K562 (cell line): ENCODE measurements around the gene EEF2. TPM values are rescaled to one million over a fixed set of nuclear protein-coding genes. Genes with fewer than 3 reads are reported as not detected.
A peak's percentile ranks its signal among the peaks of the same experiment; 100 is the strongest.

ENCODE experiments used
- CXXC5 ChIP-seq: fragments of 250-450 bp; sonication (Bioruptor Pico); IDR thresholded peaks from 2 replicates; pipeline ENCODE4 v1.8.0; 2022; ENCODE audit warnings: inconsistent platforms, mild to moderate bottlenecking, moderate library complexity
- GATAD2B ChIP-seq: fragments of 450-650 bp; IDR thresholded peaks from 2 replicates; pipeline ENCODE4 v1.6.1; 2017; ENCODE audit warnings: mild to moderate bottlenecking, borderline replicate concordance
- HDAC1 ChIP-seq, 2 experiments: fragments of 450-650 bp; IDR thresholded peaks; 2 replicates each; pipeline ENCODE4 v1.6.1; 2016 to 2017; ENCODE audit warnings: inconsistent platforms in 1 of 2, mild to moderate bottlenecking in 1 of 2, moderate library complexity in 1 of 2
- KDM2B ChIP-seq: fragments of 250-450 bp; sonication (Bioruptor Pico); IDR thresholded peaks from 2 replicates; pipeline ENCODE4 v1.8.0; 2021; ENCODE audit warnings: mild to moderate bottlenecking, moderate library complexity
- PHF8 ChIP-seq: fragments of 200-600 bp; sonication (generic); IDR thresholded peaks from 2 replicates; pipeline ENCODE4 v1.6.1; 2012; ENCODE audit warnings: mixed run types, mild to moderate bottlenecking, inconsistent platforms, low read length, moderate library complexity, borderline replicate concordance
- SMAD4 ChIP-seq: fragments of 250-450 bp; sonication (Bioruptor Pico); conservative IDR thresholded peaks from 2 replicates; pipeline ENCODE4 v1.8.0; 2021; ENCODE audit warnings: inconsistent platforms, mild to moderate bottlenecking, moderate library complexity
- ZC3H4 ChIP-seq: sonication (generic); formaldehyde crosslinking; IDR thresholded peaks from 2 replicates; pipeline ENCODE4 v1.9.0; 2021; ENCODE audit warnings: missing genetic modification reagents, borderline replicate concordance
- ZNF583 ChIP-seq: fragments of 250-450 bp; sonication (Bioruptor Pico); IDR thresholded peaks from 2 replicates; pipeline ENCODE4 v1.4.0; 2020
- ZZZ3 ChIP-seq: fragments of 450-650 bp; IDR thresholded peaks from 2 replicates; pipeline ENCODE4 v1.6.1; 2016; ENCODE audit warnings: antibody characterized with exemption, mild to moderate bottlenecking, moderate library complexity
- polyA plus RNA-seq, 8 experiments: library from polyadenylated mRNA; depleted of rRNA in 4 of 8; stranded (reverse) in 5 of 8; unstranded in 3 of 8; fragments of >200 nt; fragmentation: Nextera tagmentation in 2 of 8; fragmentation: Illumina TruSeq in 1 of 8; extraction: Ambion mirVana in 2 of 8; extraction: Trizol in 1 of 8; gene quantifications; 2 replicates each; pipeline versions ENCODE4 v1.2.1 to v1.2.3, GENCODE V29; 2011 to 2014; ENCODE audit warnings: inconsistent platforms in 1 of 8, missing spikeins in 1 of 8
- total RNA-seq, 7 experiments: library from RNA; depleted of rRNA in 6 of 7; stranded (reverse); fragments of >200 nt in 6 of 7; fragmentation: Illumina TruSeq in 2 of 7; extraction: Trizol in 2 of 7; gene quantifications; 2 replicates each; pipeline versions ENCODE4 v1.2.1 to v1.2.3, GENCODE V29; 2011 to 2021; ENCODE audit warnings: low replicate concordance in 1 of 7
- TF ChIP-seq, protein P1 (sequence below): fragments of 250-450 bp; sonication (Bioruptor Pico); IDR thresholded peaks from 2 replicates; pipeline ENCODE4 v1.9.0; 2021; ENCODE audit warnings: mild to moderate bottlenecking, inconsistent platforms
- TF ChIP-seq, protein P2 (sequence below): fragments of 450-650 bp; formaldehyde crosslinking; IDR thresholded peaks from 2 replicates; pipeline ENCODE4 v1.4.0; 2020; ENCODE audit warnings: mild to moderate bottlenecking, moderate library complexity
- TF ChIP-seq, protein P3 (sequence below): sonication (generic); formaldehyde crosslinking; IDR thresholded peaks from 2 replicates; pipeline ENCODE4 v1.8.0; 2023; ENCODE audit warnings: missing genetic modification reagents, mild to moderate bottlenecking, borderline replicate concordance
- TF ChIP-seq, protein P4 (sequence below), 2 experiments: IDR thresholded peaks in 1 of 2; conservative IDR thresholded peaks in 1 of 2; 2 replicates each; pipeline ENCODE4 v1.6.1; 2016; ENCODE audit warnings: low read depth in 2 of 2, mild to moderate bottlenecking in 1 of 2, missing compliant biosample characterization in 1 of 2, missing genetic modification characterization in 1 of 2, moderate library complexity in 1 of 2

The EEF2 gene
- total and polyA plus RNA-seq, 9 of the 15 experiments (the other 6 are each of a cell fraction or from before 2014, with no cell fraction given), result 372 to 3,003 (median 1,453) TPM

DNA sequence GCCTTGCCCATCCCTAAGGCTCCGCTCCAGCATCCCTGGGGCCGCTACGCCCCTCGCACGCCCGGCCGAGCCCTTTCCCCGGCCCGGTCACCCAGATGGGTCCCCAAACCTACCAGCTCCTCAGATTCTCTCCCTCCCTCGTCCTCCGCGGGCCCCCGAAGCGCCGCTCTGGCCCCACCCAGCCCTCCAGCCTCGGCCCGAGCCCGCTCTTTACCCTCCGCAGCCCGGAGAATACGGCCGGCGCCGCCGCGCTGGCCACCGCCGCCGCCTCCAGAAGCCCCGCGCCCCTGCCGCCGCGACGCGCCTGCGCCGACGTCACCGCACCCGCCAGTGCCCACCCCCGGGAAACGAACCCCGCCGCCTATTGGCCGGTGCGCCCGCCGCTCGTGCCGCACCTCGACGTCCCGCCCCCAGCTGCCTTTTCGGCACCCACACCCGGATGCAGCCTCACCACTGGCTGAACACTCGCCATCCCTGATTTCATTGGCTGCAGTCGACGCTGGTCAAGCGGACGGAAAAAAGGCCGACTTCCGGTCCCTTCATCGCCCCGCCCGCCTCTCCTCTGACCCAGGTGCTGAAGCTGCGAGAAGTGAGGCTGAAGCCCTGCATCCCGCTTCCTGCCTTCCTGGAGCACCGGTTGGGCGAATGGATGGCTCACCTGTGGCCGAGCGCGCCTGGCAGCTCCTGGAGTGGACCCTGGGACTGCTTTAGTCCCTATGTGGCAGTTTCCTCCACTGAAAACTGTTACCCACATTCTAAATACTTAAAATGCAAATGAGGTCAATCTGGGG lies 14.3 kb downstream of the EEF2 start, which contains the start of gene DAPK3 (continued):
- TF ChIP-seq ZC3H4 (CRISPR knock-in tag) (no peak), ZNF583 (CRISPR knock-in tag) (no peak), GATAD2B (no peak), CXXC5 (CRISPR knock-in tag) (peak; percentile 98), SMAD4 (CRISPR knock-in tag) (peak; percentile 30; the same call in 1 of the 2 replicates), ZZZ3 (no peak), PHF8 (peak; percentile 84; the same call in 1 of the 2 replicates), HDAC1 (IDR thresholded peaks at IDR 0.05) (peak in 1 of 2 experiments; percentile 58; a peak in 2 of 4 replicates), KDM2B (CRISPR knock-in tag) (0 out of 2 replicates have a peak, but pooled peaks have one; percentile 56)
- TF ChIP-seq, protein P1, sequence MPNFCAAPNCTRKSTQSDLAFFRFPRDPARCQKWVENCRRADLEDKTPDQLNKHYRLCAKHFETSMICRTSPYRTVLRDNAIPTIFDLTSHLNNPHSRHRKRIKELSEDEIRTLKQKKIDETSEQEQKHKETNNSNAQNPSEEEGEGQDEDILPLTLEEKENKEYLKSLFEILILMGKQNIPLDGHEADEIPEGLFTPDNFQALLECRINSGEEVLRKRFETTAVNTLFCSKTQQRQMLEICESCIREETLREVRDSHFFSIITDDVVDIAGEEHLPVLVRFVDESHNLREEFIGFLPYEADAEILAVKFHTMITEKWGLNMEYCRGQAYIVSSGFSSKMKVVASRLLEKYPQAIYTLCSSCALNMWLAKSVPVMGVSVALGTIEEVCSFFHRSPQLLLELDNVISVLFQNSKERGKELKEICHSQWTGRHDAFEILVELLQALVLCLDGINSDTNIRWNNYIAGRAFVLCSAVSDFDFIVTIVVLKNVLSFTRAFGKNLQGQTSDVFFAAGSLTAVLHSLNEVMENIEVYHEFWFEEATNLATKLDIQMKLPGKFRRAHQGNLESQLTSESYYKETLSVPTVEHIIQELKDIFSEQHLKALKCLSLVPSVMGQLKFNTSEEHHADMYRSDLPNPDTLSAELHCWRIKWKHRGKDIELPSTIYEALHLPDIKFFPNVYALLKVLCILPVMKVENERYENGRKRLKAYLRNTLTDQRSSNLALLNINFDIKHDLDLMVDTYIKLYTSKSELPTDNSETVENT (CRISPR knock-in tag), result 0 out of 2 replicates have a peak, but pooled peaks have one; percentile 35
- TF ChIP-seq, protein P2, sequence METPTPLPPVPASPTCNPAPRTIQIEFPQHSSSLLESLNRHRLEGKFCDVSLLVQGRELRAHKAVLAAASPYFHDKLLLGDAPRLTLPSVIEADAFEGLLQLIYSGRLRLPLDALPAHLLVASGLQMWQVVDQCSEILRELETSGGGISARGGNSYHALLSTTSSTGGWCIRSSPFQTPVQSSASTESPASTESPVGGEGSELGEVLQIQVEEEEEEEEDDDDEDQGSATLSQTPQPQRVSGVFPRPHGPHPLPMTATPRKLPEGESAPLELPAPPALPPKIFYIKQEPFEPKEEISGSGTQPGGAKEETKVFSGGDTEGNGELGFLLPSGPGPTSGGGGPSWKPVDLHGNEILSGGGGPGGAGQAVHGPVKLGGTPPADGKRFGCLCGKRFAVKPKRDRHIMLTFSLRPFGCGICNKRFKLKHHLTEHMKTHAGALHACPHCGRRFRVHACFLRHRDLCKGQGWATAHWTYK (CRISPR knock-in tag), result 0 out of 2 replicates have a peak, but pooled peaks have one; percentile 40
- TF ChIP-seq, protein P3, sequence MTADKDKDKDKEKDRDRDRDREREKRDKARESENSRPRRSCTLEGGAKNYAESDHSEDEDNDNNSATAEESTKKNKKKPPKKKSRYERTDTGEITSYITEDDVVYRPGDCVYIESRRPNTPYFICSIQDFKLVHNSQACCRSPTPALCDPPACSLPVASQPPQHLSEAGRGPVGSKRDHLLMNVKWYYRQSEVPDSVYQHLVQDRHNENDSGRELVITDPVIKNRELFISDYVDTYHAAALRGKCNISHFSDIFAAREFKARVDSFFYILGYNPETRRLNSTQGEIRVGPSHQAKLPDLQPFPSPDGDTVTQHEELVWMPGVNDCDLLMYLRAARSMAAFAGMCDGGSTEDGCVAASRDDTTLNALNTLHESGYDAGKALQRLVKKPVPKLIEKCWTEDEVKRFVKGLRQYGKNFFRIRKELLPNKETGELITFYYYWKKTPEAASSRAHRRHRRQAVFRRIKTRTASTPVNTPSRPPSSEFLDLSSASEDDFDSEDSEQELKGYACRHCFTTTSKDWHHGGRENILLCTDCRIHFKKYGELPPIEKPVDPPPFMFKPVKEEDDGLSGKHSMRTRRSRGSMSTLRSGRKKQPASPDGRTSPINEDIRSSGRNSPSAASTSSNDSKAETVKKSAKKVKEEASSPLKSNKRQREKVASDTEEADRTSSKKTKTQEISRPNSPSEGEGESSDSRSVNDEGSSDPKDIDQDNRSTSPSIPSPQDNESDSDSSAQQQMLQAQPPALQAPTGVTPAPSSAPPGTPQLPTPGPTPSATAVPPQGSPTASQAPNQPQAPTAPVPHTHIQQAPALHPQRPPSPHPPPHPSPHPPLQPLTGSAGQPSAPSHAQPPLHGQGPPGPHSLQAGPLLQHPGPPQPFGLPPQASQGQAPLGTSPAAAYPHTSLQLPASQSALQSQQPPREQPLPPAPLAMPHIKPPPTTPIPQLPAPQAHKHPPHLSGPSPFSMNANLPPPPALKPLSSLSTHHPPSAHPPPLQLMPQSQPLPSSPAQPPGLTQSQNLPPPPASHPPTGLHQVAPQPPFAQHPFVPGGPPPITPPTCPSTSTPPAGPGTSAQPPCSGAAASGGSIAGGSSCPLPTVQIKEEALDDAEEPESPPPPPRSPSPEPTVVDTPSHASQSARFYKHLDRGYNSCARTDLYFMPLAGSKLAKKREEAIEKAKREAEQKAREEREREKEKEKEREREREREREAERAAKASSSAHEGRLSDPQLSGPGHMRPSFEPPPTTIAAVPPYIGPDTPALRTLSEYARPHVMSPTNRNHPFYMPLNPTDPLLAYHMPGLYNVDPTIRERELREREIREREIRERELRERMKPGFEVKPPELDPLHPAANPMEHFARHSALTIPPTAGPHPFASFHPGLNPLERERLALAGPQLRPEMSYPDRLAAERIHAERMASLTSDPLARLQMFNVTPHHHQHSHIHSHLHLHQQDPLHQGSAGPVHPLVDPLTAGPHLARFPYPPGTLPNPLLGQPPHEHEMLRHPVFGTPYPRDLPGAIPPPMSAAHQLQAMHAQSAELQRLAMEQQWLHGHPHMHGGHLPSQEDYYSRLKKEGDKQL (CRISPR knock-in tag), result no peak
- TF ChIP-seq, protein P4, sequence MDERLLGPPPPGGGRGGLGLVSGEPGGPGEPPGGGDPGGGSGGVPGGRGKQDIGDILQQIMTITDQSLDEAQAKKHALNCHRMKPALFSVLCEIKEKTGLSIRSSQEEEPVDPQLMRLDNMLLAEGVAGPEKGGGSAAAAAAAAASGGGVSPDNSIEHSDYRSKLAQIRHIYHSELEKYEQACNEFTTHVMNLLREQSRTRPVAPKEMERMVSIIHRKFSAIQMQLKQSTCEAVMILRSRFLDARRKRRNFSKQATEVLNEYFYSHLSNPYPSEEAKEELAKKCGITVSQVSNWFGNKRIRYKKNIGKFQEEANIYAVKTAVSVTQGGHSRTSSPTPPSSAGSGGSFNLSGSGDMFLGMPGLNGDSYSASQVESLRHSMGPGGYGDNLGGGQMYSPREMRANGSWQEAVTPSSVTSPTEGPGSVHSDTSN (CRISPR knock-in tag; IDR thresholded peaks at IDR 0.05; ENCODE audit: low read depth), result peak; percentile 90
- TF ChIP-seq, protein P4 (tag; conservative IDR thresholded peaks at IDR 0.05; ENCODE audit: low read depth), result peak; percentile 97
